Progenitor cell of endocrine pancreas (in vitro differentiated cells): ENCODE data around the gene PTK7. TPM values are rescaled to one million over a fixed set of nuclear protein-coding genes. Genes with fewer than 3 reads are reported as not detected.
A peak's percentile ranks its signal among the peaks of the same experiment; 100 is the strongest.

ENCODE experiments used
- DNase-seq: peaks from one replicate; pipeline ENCODE4 v3.0.0; 2021; ENCODE audit warnings: low spot score; ENCODE audit not compliant: unreplicated experiment
- H3K27ac Mint-ChIP-seq: 2 replicates; pipeline ENCODE4 v1.8.0; 2021; ENCODE audit warnings: mild to moderate bottlenecking, moderate library complexity, mixed read lengths
- H3K27me3 Mint-ChIP-seq: 2 replicates; pipeline ENCODE4 v1.8.0; 2021; ENCODE audit warnings: mixed read lengths
- H3K36me3 Mint-ChIP-seq: 2 replicates; pipeline ENCODE4 v1.8.0; 2022; ENCODE audit warnings: mixed read lengths; ENCODE audit not compliant: insufficient read depth
- H3K4me1 Mint-ChIP-seq: 2 replicates; pipeline ENCODE4 v1.8.0; 2021; ENCODE audit warnings: low read depth, mixed read lengths
- H3K4me3 Mint-ChIP-seq: 2 replicates; pipeline ENCODE4 v1.8.0; 2021; ENCODE audit warnings: low read depth, mild to moderate bottlenecking, moderate library complexity, mixed read lengths
- H3K9me3 Mint-ChIP-seq: 2 replicates; pipeline ENCODE4 v1.8.0; 2021; ENCODE audit warnings: low read depth, mixed read lengths
- CTCF ChIP-seq: fragments of 200-600 bp; sonication (generic); IDR thresholded peaks from one replicate; pipeline ENCODE4 v1.5.0; 2021; ENCODE audit warnings: antibody characterized with exemption, mild to moderate bottlenecking; ENCODE audit not compliant: unreplicated experiment
- total RNA-seq: library from RNA; stranded (reverse); gene quantifications from 2 replicates; pipeline ENCODE4 v1.2.1, GENCODE V29; 2021

The PTK7 gene
- total RNA-seq, 1 donor from 2014 or later = 141 TPM

- Mint-ChIP-seq H3K4me3 (peak overlapping the region; percentile 83), H3K4me1 (peaks cover 31% of the 10 kb centered on the region), H3K9me3 (no peaks in the 10 kb centered on the region), H3K36me3 (peaks cover 4% of the 10 kb centered on the region), H3K27me3 (no peaks in the 10 kb centered on the region), H3K27ac (peak overlapping the region; percentile 92)
- no peak for TF ChIP-seq CTCF
- no peak for DNase-seq
Measured at GRCh38 chr6:43173591-43174262, 97.6 kb downstream of the PTK7 start.

GRCh38 chr6:43174263-43175112, 98.4 kb downstream of the PTK7 start:
- Mint-ChIP-seq H3K27me3 (no peaks in the 10 kb centered on the region), H3K4me3 (peak overlapping the region; percentile 83)

GRCh38 chr6:43175676-43176422, 99.7 kb downstream of the PTK7 start:
- no peak for TF ChIP-seq CTCF
- Mint-ChIP-seq H3K36me3 (peaks cover 4% of the 10 kb centered on the region), H3K9me3 (no peaks in the 10 kb centered on the region), H3K4me3 (no peak overlapping the region), H3K27me3 (no peaks in the 10 kb centered on the region), H3K27ac (no peak overlapping the region), H3K4me1 (peaks cover 26% of the 10 kb centered on the region)
- no peak for DNase-seq

More at GRCh38 chr6:43174263-43175112, 98.4 kb downstream of the PTK7 start:
- Mint-ChIP-seq H3K9me3 (no peaks in the 10 kb centered on the region), H3K36me3 (peaks cover 4% of the 10 kb centered on the region), H3K4me1 (peaks cover 31% of the 10 kb centered on the region), H3K27ac (peak overlapping the region; percentile 92)
- DNase-seq = peak; percentile 83
- peak; percentile 18 for TF ChIP-seq CTCF

GRCh38 chr6:43176423-43176786, 100.3 kb downstream of the PTK7 start:
- Mint-ChIP-seq H3K36me3 (peaks cover 4% of the 10 kb centered on the region), H3K27me3 (no peaks in the 10 kb centered on the region), H3K4me1 (peaks cover 28% of the 10 kb centered on the region)

More at GRCh38 chr6:43176423-43176786, 100.3 kb downstream of the PTK7 start:
- no peak for DNase-seq
- no peak overlapping the region for H3K27ac Mint-ChIP-seq
- H3K9me3 Mint-ChIP-seq = no peaks in the 10 kb centered on the region
- no peak for TF ChIP-seq CTCF
- no peak overlapping the region for H3K4me3 Mint-ChIP-seq
